ENCODE results near the gene MYOF. TPM values are rescaled to one million over a fixed set of nuclear protein-coding genes. Genes with fewer than 3 reads are reported as not detected.

The MYOF gene
- total RNA-seq, 2 donors from 2014 or later, result 55.4 to 65.6 TPM

GRCh38 chr10:93465806-93466675 is 16.1 kb downstream of the MYOF start:
- peak overlapping the region in 1 of 2 donors; percentile 29 for H3K27ac Mint-ChIP-seq
- no peaks in the 10 kb centered on the region for H3K9me3 Mint-ChIP-seq
- ATAC-seq, result no peak
- H3K36me3 Mint-ChIP-seq, result peaks cover 10 to 25% of the 10 kb centered on the region in 2 donors
- no peak for DNase-seq (ENCODE audit: low spot score in 2 of 2)

DNA sequence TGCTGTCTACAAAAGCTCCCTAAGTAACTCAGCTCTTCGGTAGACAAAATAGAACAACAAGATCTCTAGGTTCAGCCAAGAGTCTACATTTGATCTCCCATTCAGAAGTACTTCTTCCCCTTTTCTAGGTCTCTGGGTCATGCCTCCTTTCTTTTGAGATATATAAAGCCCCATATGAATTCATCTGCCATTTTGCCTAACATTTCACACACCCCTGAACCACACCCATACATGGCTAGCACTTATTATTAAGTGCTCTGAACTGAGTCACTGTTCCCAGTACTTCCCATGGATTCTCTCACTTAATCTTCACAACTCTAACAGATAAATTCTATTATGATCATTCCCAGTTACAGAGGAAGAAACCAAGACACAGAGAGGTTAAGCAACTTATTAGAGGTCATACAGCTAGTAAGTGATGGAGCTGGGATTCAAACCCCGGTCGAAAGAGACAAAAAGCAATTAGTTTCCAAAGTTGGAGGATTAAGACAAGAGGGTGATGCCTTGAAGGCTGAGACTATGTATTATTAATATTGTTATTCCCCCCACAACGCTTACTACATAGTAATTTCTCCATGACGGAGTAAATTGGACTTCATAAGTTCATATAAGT is 17.3 kb downstream of the MYOF start:
- DNase-seq (ENCODE audit: low spot score in 2 of 2), result no peak
- no peak for ATAC-seq
- Mint-ChIP-seq H3K36me3 (peaks cover 14 to 29% of the 10 kb centered on the region in 2 donors), H3K9me3 (peaks cover 0 to 2% of the 10 kb centered on the region in 2 donors), H3K27ac (peak overlapping the region in 1 of 2 donors; percentile 34)

DNA sequence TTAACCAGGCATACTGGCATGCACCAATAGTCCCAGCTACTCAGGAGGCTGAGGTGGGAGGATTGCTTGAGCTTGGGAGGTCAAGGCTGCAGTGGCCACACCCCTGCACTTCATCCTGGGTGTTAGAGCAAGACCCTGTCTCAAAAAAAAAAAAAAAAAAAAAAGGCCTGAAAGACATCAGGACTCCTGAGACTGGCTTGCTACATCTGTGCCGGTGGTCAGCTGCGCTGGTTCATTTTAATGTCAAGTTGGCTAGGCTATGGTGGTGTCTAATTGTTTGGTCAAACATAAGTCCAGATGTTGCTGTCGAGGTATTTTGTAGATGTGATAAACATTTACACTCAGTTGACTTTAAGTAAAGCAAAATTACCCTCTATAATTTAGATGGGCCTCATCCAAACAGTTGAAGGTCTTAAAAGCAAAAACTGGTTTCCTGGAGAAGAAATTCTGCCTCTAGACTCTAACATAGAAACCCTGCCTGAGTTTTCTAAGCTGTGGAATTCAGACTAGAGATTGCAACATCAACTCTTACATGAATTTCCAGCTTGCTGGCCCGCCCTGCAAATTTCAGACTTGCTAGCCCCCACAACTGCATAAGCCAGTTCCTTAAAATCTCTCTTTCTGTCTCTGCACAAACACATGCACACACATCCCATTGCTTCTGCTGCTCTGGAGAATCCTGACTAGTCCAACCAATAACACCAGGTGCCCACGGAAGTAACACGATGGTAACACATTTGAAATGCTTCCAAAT is 18.2 kb downstream of the MYOF start:
- no peak for DNase-seq (ENCODE audit: low spot score in 2 of 2)
- Mint-ChIP-seq H3K36me3 (peaks cover 18 to 31% of the 10 kb centered on the region in 2 donors), H3K9me3 (peaks cover 0 to 4% of the 10 kb centered on the region in 2 donors), H3K27ac (peak overlapping the region in 1 of 2 donors; percentile 79)
- ATAC-seq, result no peak

DNA sequence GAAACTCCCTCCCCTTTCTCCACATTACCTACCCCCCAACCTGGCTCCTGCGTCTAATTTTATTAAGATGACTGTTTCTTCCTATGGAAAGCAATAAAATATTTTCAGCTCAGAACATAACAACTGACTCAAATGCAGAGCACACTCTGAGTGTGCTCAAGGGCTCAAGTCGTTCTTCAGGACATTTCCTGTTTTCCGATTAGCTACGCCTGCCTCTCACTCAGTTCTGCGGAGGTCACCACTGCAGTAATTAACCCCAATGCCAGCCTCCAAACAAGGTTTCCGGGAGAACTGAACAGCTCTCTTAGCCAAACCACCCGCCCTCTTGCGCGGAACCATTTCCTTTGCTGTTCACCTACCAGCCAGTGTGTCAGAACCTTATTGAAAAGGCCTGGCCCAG is 19.3 kb downstream of the MYOF start:
- peaks cover 9 to 27% of the 10 kb centered on the region in 2 donors for H3K36me3 Mint-ChIP-seq
- peak overlapping the region in 1 of 2 donors; percentile 88 for H3K27ac Mint-ChIP-seq
- DNase-seq (ENCODE audit: low spot score in 2 of 2) (peak in 1 of 2 donors; percentile 59), ATAC-seq (peak; percentile 62 to 94)
- peaks cover 0 to 4% of the 10 kb centered on the region in 2 donors for H3K9me3 Mint-ChIP-seq

- ATAC-seq (peak in 1 of 2 donors; percentile 27), DNase-seq (ENCODE audit: low spot score in 2 of 2) (no peak)
- Mint-ChIP-seq H3K27ac (peak overlapping the region in 1 of 2 donors; percentile 88), H3K9me3 (peaks cover 0 to 4% of the 10 kb centered on the region in 2 donors), H3K36me3 (peaks cover 8 to 25% of the 10 kb centered on the region in 2 donors)
Observed at GRCh38 chr10:93462371-93462770, 19.8 kb downstream of the MYOF start.

GRCh38 chr10:93461807-93462178 is 20.3 kb downstream of the MYOF start:
- H3K36me3 Mint-ChIP-seq, result peaks cover 8 to 25% of the 10 kb centered on the region in 2 donors
- DNase-seq (ENCODE audit: low spot score in 2 of 2) (no peak), ATAC-seq (no peak)
- peak overlapping the region in 1 of 2 donors; percentile 88 for H3K27ac Mint-ChIP-seq
- H3K9me3 Mint-ChIP-seq, result peaks cover 0 to 4% of the 10 kb centered on the region in 2 donors

DNA sequence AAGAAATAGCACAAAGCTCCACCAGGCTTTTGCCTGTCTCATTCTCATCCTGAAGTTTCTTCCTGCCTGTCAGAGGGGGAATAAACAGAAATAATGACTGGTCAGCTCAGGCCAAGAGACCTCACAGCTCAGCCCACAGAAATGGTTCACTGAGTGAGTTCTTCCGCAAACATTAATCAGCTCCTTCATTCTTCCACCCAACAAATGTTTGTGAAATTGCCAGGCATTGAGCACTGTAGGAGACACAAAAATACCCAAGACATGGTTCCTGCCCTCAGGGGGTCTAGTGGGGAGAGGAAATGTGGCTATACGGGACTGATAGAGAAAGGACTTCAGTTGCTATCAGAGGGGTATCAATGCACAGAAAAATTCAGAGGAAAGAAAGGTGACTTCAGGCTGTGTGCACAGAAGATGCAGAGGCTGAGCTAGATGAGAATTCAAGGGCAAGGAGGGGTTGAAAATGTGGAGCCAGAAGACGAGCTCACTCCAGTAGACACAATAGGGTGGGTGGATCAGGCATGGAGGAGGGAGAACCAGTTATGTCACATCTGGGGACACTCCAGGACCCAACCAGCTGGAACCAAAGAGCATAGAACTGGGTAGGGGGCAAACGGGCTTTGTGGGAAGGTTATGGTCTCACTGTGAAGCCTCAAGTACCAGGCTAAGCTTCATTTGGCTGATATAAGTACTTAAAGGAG is 20.9 kb downstream of the MYOF start:
- ATAC-seq (no peak), DNase-seq (ENCODE audit: low spot score in 2 of 2) (no peak)
- peak overlapping the region in 1 of 2 donors; percentile 79 for H3K27ac Mint-ChIP-seq
- H3K9me3 Mint-ChIP-seq, result peaks cover 0 to 4% of the 10 kb centered on the region in 2 donors
- H3K36me3 Mint-ChIP-seq, result peaks cover 13 to 30% of the 10 kb centered on the region in 2 donors

GRCh38 chr10:93459466-93459865 is 22.7 kb downstream of the MYOF start:
- ATAC-seq (no peak), DNase-seq (ENCODE audit: low spot score in 2 of 2) (no peak)
- H3K27ac Mint-ChIP-seq, result peak overlapping the region; percentile 71 to 86
- peaks cover 0 to 4% of the 10 kb centered on the region in 2 donors for H3K9me3 Mint-ChIP-seq
- peaks cover 13 to 39% of the 10 kb centered on the region in 2 donors for H3K36me3 Mint-ChIP-seq

DNA sequence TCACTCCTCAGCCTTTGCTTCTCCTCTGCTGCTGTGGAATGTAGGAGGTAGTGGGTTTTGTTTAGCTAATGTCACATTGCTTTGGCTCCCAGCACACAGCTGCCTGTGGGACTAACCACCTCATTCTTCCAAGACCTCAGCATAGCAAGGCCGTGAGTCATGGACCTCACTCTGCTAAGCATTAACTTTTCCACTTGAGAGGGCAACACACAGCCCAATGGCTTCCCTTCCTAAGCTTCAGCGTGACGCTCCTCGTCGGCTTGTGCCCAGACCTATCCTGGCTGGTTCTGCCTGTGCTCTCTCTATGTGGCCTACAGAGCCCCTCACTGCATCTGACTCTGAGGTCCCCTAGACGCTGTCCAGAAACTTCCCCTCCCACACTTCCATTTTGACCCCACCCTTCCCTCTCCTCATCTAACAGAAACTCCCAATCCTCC is 23.3 kb downstream of the MYOF start:
- peak overlapping the region in 1 of 2 donors; percentile 71 for H3K27ac Mint-ChIP-seq
- H3K36me3 Mint-ChIP-seq, result peaks cover 13 to 33% of the 10 kb centered on the region in 2 donors
- ATAC-seq (peak; percentile 46 to 80), DNase-seq (ENCODE audit: low spot score in 2 of 2) (no peak)
- H3K9me3 Mint-ChIP-seq, result peaks cover 0 to 4% of the 10 kb centered on the region in 2 donors

- ATAC-seq, result no peak
- no peak overlapping the region for H3K27ac Mint-ChIP-seq
- DNase-seq (ENCODE audit: low spot score in 2 of 2), result no peak
- H3K9me3 Mint-ChIP-seq, result peaks cover 0 to 4% of the 10 kb centered on the region in 2 donors
- peaks cover 13 to 37% of the 10 kb centered on the region in 2 donors for H3K36me3 Mint-ChIP-seq
Observed at GRCh38 chr10:93457511-93457910, 24.6 kb downstream of the MYOF start.

- no peak for DNase-seq (ENCODE audit: low spot score in 2 of 2)
- no peak overlapping the region for H3K27ac Mint-ChIP-seq
- H3K9me3 Mint-ChIP-seq, result peaks cover 0 to 4% of the 10 kb centered on the region in 2 donors
- no peak for ATAC-seq
- peaks cover 16 to 44% of the 10 kb centered on the region in 2 donors for H3K36me3 Mint-ChIP-seq
Observed at GRCh38 chr10:93456480-93456879, 25.7 kb downstream of the MYOF start.

DNA sequence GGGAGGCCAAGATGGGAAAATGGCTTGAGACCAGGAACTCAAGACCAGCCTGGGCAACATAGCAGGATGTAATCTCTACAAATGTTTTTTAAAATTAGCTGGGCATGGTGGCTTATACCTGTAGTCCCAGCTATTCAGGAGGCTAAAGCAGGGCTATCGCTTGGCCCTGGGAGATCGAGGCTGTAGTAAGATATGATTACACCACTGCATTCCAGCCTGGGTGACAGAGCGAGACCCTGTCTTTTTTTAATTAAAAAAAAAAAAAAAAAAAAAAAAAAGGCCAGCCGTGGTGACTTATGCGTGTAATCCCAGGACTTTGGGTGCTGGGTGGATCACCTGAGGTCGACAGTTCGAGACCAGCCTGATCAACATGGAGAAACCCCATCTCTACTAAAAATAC is 27.4 kb downstream of the MYOF start:
- peaks cover 15 to 45% of the 10 kb centered on the region in 2 donors for H3K36me3 Mint-ChIP-seq

DNA sequence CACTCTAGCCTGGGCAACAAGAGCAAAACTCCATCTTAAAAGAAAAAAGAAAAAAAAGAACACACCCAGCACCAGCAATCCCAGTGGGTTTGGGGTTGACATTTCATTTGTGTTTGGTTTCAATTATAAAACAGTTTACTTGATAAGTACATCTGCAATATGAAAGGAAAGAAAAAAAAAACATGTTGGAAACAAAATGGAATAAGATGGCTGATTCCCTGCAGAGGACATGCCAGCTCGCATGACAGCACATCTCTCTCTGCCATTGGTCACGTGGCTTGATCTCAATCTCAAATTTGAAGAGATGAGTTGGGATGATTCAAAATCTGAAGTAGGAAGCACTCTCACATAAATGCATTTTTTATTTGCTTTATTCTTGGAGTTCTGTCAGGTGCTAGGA is 28.0 kb downstream of the MYOF start:
- no peak for ATAC-seq
- H3K27ac Mint-ChIP-seq, result no peak overlapping the region
- no peaks in the 10 kb centered on the region for H3K9me3 Mint-ChIP-seq

More for the DNA sequence above, 27.4 kb downstream of the MYOF start:
- DNase-seq (ENCODE audit: low spot score in 2 of 2) (no peak), ATAC-seq (no peak)
- Mint-ChIP-seq H3K9me3 (peaks cover 0 to under 1% of the 10 kb centered on the region in 2 donors), H3K27ac (no peak overlapping the region)

GRCh38 chr10:93452143-93452542 is 30.0 kb downstream of the MYOF start:
- H3K9me3 Mint-ChIP-seq, result no peaks in the 10 kb centered on the region
- ATAC-seq, result peak; percentile 51 to 83
- peaks cover 12 to 49% of the 10 kb centered on the region in 2 donors for H3K36me3 Mint-ChIP-seq
- peak overlapping the region in 1 of 2 donors; percentile 79 for H3K27ac Mint-ChIP-seq
- DNase-seq (ENCODE audit: low spot score in 2 of 2), result no peak

More for the DNA sequence above, 28.0 kb downstream of the MYOF start:
- peaks cover 12 to 45% of the 10 kb centered on the region in 2 donors for H3K36me3 Mint-ChIP-seq
- DNase-seq (ENCODE audit: low spot score in 2 of 2), result no peak

- ATAC-seq (no peak), DNase-seq (ENCODE audit: low spot score in 2 of 2) (no peak)
- Mint-ChIP-seq H3K27ac (peak overlapping the region in 1 of 2 donors; percentile 79), H3K9me3 (no peaks in the 10 kb centered on the region), H3K36me3 (peaks cover 8 to 45% of the 10 kb centered on the region in 2 donors)
Observed at GRCh38 chr10:93451244-93451947, 30.7 kb downstream of the MYOF start.

All from activated naive CD4-positive, alpha-beta T cell treated with anti-CD3 and anti-CD28 coated beads, Interleukin-2, amount 50 U/mL, for 72 hours (primary cell).